ENCODE measurements around the gene C1QTNF6. TPM values are rescaled to one million over a fixed set of nuclear protein-coding genes. Genes with fewer than 3 reads are reported as not detected.

The C1QTNF6 gene
- total RNA-seq, 2 experiments from 2014 or later, result 7.3 to 19.6 TPM

DNA sequence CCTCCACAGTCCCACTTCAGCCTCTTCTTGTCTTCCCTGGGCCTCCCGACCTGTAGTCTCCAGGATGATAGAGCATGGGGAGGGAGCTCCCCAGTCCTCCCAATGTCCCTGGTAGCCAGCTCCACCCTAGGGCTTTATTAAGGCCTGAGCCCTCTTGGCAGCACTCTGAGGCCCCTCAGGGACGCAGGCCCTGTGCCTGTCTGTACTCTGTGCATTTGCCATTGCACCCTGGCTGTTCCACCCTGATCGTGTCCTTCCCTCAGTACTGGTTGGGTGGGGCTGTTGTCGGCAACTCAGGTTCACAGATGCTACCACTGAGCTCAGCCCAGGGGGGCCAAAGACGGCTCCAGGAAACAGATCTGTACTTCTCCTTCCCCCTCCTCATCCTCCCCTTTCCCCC, 17.0 kb upstream of the C1QTNF6 start:
- Histone ChIP-seq H3K27ac (ENCODE audit: low read depth, low read length, poor library complexity, severe bottlenecking) (no peak overlapping the region), H3K4me2 (ENCODE audit: low read length) (no peak overlapping the region), H3K4me3 (ENCODE audit: low read depth, low read length, poor library complexity, severe bottlenecking) (no peak overlapping the region), H3K79me2 (ENCODE audit: insufficient read depth, low read depth, low read length) (no peaks in the 10 kb centered on the region), H3K9me3 (ENCODE audit: low read length) (no peaks in the 10 kb centered on the region), H3K4me1 (ENCODE audit: insufficient read depth, low read length, poor library complexity, severe bottlenecking) (peaks cover 22% of the 10 kb centered on the region), H3K9me2 (ENCODE audit: insufficient read depth, low read length) (no peaks in the 10 kb centered on the region), H2AFZ (ENCODE audit: low read length) (no peak overlapping the region), H3K36me3 (ENCODE audit: insufficient read depth, low read length) (no peaks in the 10 kb centered on the region), H4K20me1 (ENCODE audit: insufficient read depth, low read length) (no peaks in the 10 kb centered on the region)
- DNase-seq (ENCODE audit: low spot score), result no peak
- BruUV-seq (replicated peaks), result no TSS peak
- ChIA-PET POLR2A (no interaction called here), CTCF (ENCODE audit: unreplicated experiment) (no interaction called here)
- TF ChIP-seq, protein P1, sequence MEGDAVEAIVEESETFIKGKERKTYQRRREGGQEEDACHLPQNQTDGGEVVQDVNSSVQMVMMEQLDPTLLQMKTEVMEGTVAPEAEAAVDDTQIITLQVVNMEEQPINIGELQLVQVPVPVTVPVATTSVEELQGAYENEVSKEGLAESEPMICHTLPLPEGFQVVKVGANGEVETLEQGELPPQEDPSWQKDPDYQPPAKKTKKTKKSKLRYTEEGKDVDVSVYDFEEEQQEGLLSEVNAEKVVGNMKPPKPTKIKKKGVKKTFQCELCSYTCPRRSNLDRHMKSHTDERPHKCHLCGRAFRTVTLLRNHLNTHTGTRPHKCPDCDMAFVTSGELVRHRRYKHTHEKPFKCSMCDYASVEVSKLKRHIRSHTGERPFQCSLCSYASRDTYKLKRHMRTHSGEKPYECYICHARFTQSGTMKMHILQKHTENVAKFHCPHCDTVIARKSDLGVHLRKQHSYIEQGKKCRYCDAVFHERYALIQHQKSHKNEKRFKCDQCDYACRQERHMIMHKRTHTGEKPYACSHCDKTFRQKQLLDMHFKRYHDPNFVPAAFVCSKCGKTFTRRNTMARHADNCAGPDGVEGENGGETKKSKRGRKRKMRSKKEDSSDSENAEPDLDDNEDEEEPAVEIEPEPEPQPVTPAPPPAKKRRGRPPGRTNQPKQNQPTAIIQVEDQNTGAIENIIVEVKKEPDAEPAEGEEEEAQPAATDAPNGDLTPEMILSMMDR (conservative IDR thresholded peaks at IDR 0.05; ENCODE audit: low read length), result no peak
- no peak for TF ChIP-seq EZH2phosphoT487 (IDR thresholded peaks at IDR 0.05; ENCODE audit: borderline replicate concordance, low read depth, low read length)
- intact Hi-C loops (cut with micrococcal nuclease; ENCODE audit: unreplicated experiment), result no loop called here

DNA sequence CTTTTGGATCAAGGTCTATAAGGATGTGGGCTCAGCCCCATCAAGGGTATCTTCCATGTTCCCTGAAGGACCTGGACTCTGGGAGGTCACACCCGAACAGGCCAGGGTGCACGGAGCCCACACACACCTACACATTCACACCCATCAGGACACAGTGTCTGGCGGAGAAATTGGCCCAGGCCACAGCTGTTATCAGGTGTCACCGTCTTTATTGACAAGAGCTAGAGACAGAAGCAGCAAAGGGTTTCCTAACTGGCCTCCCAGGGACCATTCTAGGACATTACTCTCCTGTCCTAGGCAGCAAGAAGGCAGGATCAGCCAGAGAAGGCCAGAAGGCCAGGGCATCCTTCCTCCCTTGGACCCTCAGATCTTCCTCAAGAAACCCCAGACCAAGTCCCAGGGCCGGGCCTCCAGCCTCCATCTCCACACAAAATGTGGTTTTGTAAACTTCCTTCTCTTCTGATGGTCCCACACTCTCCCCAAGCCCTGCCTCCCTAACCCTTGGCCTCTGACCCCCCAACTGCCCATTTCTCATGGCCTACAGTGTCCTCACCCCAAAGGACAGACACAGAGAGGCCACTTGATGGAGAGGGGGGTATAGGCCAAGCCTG, 16.1 kb upstream of the C1QTNF6 start:
- no peaks in the 10 kb centered on the region for H3K79me2 ChIP-seq (ENCODE audit: insufficient read depth, low read depth, low read length)
- CTCF ChIA-PET (ENCODE audit: unreplicated experiment), result no interaction called here
- H3K27ac ChIP-seq (ENCODE audit: low read depth, low read length, poor library complexity, severe bottlenecking), result no peak overlapping the region
- no peaks in the 10 kb centered on the region for H3K9me3 ChIP-seq (ENCODE audit: low read length)
- no peaks in the 10 kb centered on the region for H3K9me2 ChIP-seq (ENCODE audit: insufficient read depth, low read length)
- TF ChIP-seq, protein P1 (conservative IDR thresholded peaks at IDR 0.05; ENCODE audit: low read length), result no peak
- no peak for TF ChIP-seq EZH2phosphoT487 (IDR thresholded peaks at IDR 0.05; ENCODE audit: borderline replicate concordance, low read depth, low read length)
- no peaks in the 10 kb centered on the region for H3K36me3 ChIP-seq (ENCODE audit: insufficient read depth, low read length)
- no peak overlapping the region for H3K4me3 ChIP-seq (ENCODE audit: low read depth, low read length, poor library complexity, severe bottlenecking)
- intact Hi-C loops (cut with micrococcal nuclease; ENCODE audit: unreplicated experiment), result no loop called here
- no peak for DNase-seq (ENCODE audit: low spot score)
- POLR2A ChIA-PET, result no interaction called here
- peaks cover 28% of the 10 kb centered on the region for H3K4me1 ChIP-seq (ENCODE audit: insufficient read depth, low read length, poor library complexity, severe bottlenecking)
- H3K4me2 ChIP-seq (ENCODE audit: low read length), result no peak overlapping the region
- no peaks in the 10 kb centered on the region for H4K20me1 ChIP-seq (ENCODE audit: insufficient read depth, low read length)
- BruUV-seq (replicated peaks), result no TSS peak
- no peak overlapping the region for H2AFZ ChIP-seq (ENCODE audit: low read length)

- H3K4me2 ChIP-seq (ENCODE audit: low read length), result peak overlapping the region; percentile 21; the same call in 1 of the 2 replicates
- BruUV-seq (replicated peaks), result no TSS peak
- intact Hi-C loops (cut with micrococcal nuclease; ENCODE audit: unreplicated experiment), result no loop called here
- DNase-seq (ENCODE audit: low spot score), result no peak
- H3K79me2 ChIP-seq (ENCODE audit: insufficient read depth, low read depth, low read length), result no peaks in the 10 kb centered on the region
- peaks cover 28% of the 10 kb centered on the region for H3K4me1 ChIP-seq (ENCODE audit: insufficient read depth, low read length, poor library complexity, severe bottlenecking)
- no peak for TF ChIP-seq EZH2phosphoT487 (IDR thresholded peaks at IDR 0.05; ENCODE audit: borderline replicate concordance, low read depth, low read length)
- TF ChIP-seq, protein P1 (conservative IDR thresholded peaks at IDR 0.05; ENCODE audit: low read length), result no peak
- no peak overlapping the region for H3K4me3 ChIP-seq (ENCODE audit: low read depth, low read length, poor library complexity, severe bottlenecking)
- no peaks in the 10 kb centered on the region for H3K36me3 ChIP-seq (ENCODE audit: insufficient read depth, low read length)
- H4K20me1 ChIP-seq (ENCODE audit: insufficient read depth, low read length), result no peaks in the 10 kb centered on the region
- H3K27ac ChIP-seq (ENCODE audit: low read depth, low read length, poor library complexity, severe bottlenecking), result no peak overlapping the region
- H3K9me2 ChIP-seq (ENCODE audit: insufficient read depth, low read length), result no peaks in the 10 kb centered on the region
- ChIA-PET CTCF (ENCODE audit: unreplicated experiment) (no interaction called here), POLR2A (no interaction called here)
- H2AFZ ChIP-seq (ENCODE audit: low read length), result no peak overlapping the region
- no peaks in the 10 kb centered on the region for H3K9me3 ChIP-seq (ENCODE audit: low read length)
These were observed 15.5 kb upstream of the C1QTNF6 start for GRCh38 chr22:37203354-37204044.
